Measurements from ENCODE around the gene TBC1D22A.

TBC1D22A gene

GRCh38 chr22:46848197-46848596 lies 85.7 kb downstream of the TBC1D22A start:
- no peaks in the 10 kb centered on the region for H3K9me2 ChIP-seq (ENCODE audit: low read depth, low read length)
- no peak overlapping the region for H3K4me2 ChIP-seq (ENCODE audit: low read length)
- H3K36me3 ChIP-seq (ENCODE audit: insufficient read depth, low read length) = peaks cover 21% of the 10 kb centered on the region; the same call in 1 of the 2 replicates
- TF ChIP-seq EZH2 (IDR thresholded peaks at IDR 0.05; ENCODE audit: borderline replicate concordance, low read length) (no peak), CTCF (IDR thresholded peaks at IDR 0.05; ENCODE audit: low read length) (no peak)
- no peaks in the 10 kb centered on the region for H4K20me1 ChIP-seq (ENCODE audit: insufficient read depth, low read length)
- no peaks in the 10 kb centered on the region for H3K4me1 ChIP-seq (ENCODE audit: insufficient read depth, low read length, severe bottlenecking)
- no peaks in the 10 kb centered on the region for H3K27me3 ChIP-seq (ENCODE audit: insufficient read depth, low read length)
- no peak overlapping the region for H3K27ac ChIP-seq (ENCODE audit: low read depth, low read length, poor library complexity, severe bottlenecking)
- no peak overlapping the region for H2AFZ ChIP-seq (ENCODE audit: low read length)
- H3F3A ChIP-seq (ENCODE audit: insufficient read depth, low read length) = no peaks in the 10 kb centered on the region
- H3K79me2 ChIP-seq (ENCODE audit: insufficient read depth, low read length) = 0 out of 2 replicates have a peak, but pooled peaks cover 3% of the 10 kb centered on the region
- H3K9me3 ChIP-seq (ENCODE audit: low read length) = no peaks in the 10 kb centered on the region
- no peak overlapping the region for H3K9ac ChIP-seq (ENCODE audit: low read length)
- no peak overlapping the region for H3K4me3 ChIP-seq (ENCODE audit: low read depth, low read length, poor library complexity, severe bottlenecking)

GRCh38 chr22:46849101-46849500 lies 86.7 kb downstream of the TBC1D22A start:
- H3K9me2 ChIP-seq (ENCODE audit: low read depth, low read length) = no peaks in the 10 kb centered on the region
- 0 out of 2 replicates have a peak, but pooled peaks cover 3% of the 10 kb centered on the region for H3K79me2 ChIP-seq (ENCODE audit: insufficient read depth, low read length)
- H3F3A ChIP-seq (ENCODE audit: insufficient read depth, low read length) = no peaks in the 10 kb centered on the region
- no peak overlapping the region for H3K27ac ChIP-seq (ENCODE audit: low read depth, low read length, poor library complexity, severe bottlenecking)
- TF ChIP-seq EZH2 (IDR thresholded peaks at IDR 0.05; ENCODE audit: borderline replicate concordance, low read length) (no peak), CTCF (IDR thresholded peaks at IDR 0.05; ENCODE audit: low read length) (no peak)
- no peaks in the 10 kb centered on the region for H3K9me3 ChIP-seq (ENCODE audit: low read length)
- H3K4me1 ChIP-seq (ENCODE audit: insufficient read depth, low read length, severe bottlenecking) = no peaks in the 10 kb centered on the region
- no peaks in the 10 kb centered on the region for H4K20me1 ChIP-seq (ENCODE audit: insufficient read depth, low read length)
- no peak overlapping the region for H3K4me2 ChIP-seq (ENCODE audit: low read length)
- peaks cover 21% of the 10 kb centered on the region; the same call in 1 of the 2 replicates for H3K36me3 ChIP-seq (ENCODE audit: insufficient read depth, low read length)
- no peak overlapping the region for H2AFZ ChIP-seq (ENCODE audit: low read length)
- no peak overlapping the region for H3K4me3 ChIP-seq (ENCODE audit: low read depth, low read length, poor library complexity, severe bottlenecking)
- no peaks in the 10 kb centered on the region for H3K27me3 ChIP-seq (ENCODE audit: insufficient read depth, low read length)
- H3K9ac ChIP-seq (ENCODE audit: low read length) = no peak overlapping the region

- H3K9me2 ChIP-seq (ENCODE audit: low read depth, low read length) = no peaks in the 10 kb centered on the region
- H3K9me3 ChIP-seq (ENCODE audit: low read length) = no peaks in the 10 kb centered on the region
- no peaks in the 10 kb centered on the region for H3K27me3 ChIP-seq (ENCODE audit: insufficient read depth, low read length)
- H3F3A ChIP-seq (ENCODE audit: insufficient read depth, low read length) = no peaks in the 10 kb centered on the region
- no peak overlapping the region for H2AFZ ChIP-seq (ENCODE audit: low read length)
- peaks cover 21% of the 10 kb centered on the region; the same call in 1 of the 2 replicates for H3K36me3 ChIP-seq (ENCODE audit: insufficient read depth, low read length)
- no peaks in the 10 kb centered on the region for H3K4me1 ChIP-seq (ENCODE audit: insufficient read depth, low read length, severe bottlenecking)
- H4K20me1 ChIP-seq (ENCODE audit: insufficient read depth, low read length) = no peaks in the 10 kb centered on the region
- 0 out of 2 replicates have a peak, but pooled peaks cover 3% of the 10 kb centered on the region for H3K79me2 ChIP-seq (ENCODE audit: insufficient read depth, low read length)
- no peak overlapping the region for H3K27ac ChIP-seq (ENCODE audit: low read depth, low read length, poor library complexity, severe bottlenecking)
- TF ChIP-seq CTCF (IDR thresholded peaks at IDR 0.05; ENCODE audit: low read length) (no peak), EZH2 (IDR thresholded peaks at IDR 0.05; ENCODE audit: borderline replicate concordance, low read length) (no peak)
- no peak overlapping the region for H3K4me3 ChIP-seq (ENCODE audit: low read depth, low read length, poor library complexity, severe bottlenecking)
- H3K4me2 ChIP-seq (ENCODE audit: low read length) = no peak overlapping the region
- H3K9ac ChIP-seq (ENCODE audit: low read length) = no peak overlapping the region
These were observed 87.5 kb downstream of the TBC1D22A start for GRCh38 chr22:46849951-46850350.
